Thyroid gland (tissue), 4 donors: ENCODE results near the gene TNNT2.

ENCODE experiments used
- CTCF ChIP-seq, 6 experiments: fragments of 200-600 bp in 3 of 6; fragments of 450-650 bp in 3 of 6; sonication (generic) in 3 of 6; IDR thresholded peaks; one replicate each; pipeline ENCODE4 v1.5.1; 2016 to 2019; ENCODE audit warnings: antibody characterized with exemption in 6 of 6, mild to moderate bottlenecking in 2 of 6, inconsistent platforms in 1 of 6, moderate library complexity in 1 of 6
- POLR2A ChIP-seq, 2 donors: fragments of 450-650 bp; IDR thresholded peaks; one replicate each; pipeline ENCODE4 v1.6.1; 2017; ENCODE audit warnings: antibody characterized with exemption in 2 of 2, mild to moderate bottlenecking in 2 of 2, moderate library complexity in 1 of 2

GRCh38 chr1:201399018-201399351 is 21.5 kb upstream of the TNNT2 start, which contains the start of gene LAD1:
- TF ChIP-seq POLR2A (IDR thresholded peaks at IDR 0.05) (no peak), CTCF (IDR thresholded peaks at IDR 0.05) (no peak)
